GM12872 (cell line): ENCODE data around the gene USP34.

Source experiments
- TF ChIP-seq, protein P1 (sequence below): IDR thresholded peaks from 3 replicates; pipeline ENCODE4 v1.5.1; 2011; ENCODE audit warnings: low read depth, mild to moderate bottlenecking, low read length, moderate library complexity; ENCODE audit not compliant: insufficient read depth

USP34 gene

DNA sequence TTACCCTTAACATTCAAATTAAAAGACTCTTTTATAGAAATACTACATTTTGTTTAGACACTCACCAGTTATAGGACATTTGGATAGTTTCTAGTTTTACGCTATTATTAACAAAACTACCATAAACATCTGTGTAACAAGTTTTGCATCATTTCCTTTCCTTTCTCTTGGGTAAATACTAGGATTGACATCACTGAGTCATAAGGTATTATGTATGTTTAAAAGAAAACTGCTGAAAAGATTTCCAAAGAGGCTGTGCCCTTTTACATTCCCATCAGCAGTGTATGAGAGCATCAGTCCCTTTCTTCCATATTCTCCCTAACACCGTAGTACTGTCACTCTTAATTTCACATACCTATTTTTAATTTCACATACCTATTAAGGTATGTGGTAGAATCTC lies 130.6 kb downstream of the USP34 start:
- TF ChIP-seq, protein P1, sequence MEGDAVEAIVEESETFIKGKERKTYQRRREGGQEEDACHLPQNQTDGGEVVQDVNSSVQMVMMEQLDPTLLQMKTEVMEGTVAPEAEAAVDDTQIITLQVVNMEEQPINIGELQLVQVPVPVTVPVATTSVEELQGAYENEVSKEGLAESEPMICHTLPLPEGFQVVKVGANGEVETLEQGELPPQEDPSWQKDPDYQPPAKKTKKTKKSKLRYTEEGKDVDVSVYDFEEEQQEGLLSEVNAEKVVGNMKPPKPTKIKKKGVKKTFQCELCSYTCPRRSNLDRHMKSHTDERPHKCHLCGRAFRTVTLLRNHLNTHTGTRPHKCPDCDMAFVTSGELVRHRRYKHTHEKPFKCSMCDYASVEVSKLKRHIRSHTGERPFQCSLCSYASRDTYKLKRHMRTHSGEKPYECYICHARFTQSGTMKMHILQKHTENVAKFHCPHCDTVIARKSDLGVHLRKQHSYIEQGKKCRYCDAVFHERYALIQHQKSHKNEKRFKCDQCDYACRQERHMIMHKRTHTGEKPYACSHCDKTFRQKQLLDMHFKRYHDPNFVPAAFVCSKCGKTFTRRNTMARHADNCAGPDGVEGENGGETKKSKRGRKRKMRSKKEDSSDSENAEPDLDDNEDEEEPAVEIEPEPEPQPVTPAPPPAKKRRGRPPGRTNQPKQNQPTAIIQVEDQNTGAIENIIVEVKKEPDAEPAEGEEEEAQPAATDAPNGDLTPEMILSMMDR, result no peak

DNA sequence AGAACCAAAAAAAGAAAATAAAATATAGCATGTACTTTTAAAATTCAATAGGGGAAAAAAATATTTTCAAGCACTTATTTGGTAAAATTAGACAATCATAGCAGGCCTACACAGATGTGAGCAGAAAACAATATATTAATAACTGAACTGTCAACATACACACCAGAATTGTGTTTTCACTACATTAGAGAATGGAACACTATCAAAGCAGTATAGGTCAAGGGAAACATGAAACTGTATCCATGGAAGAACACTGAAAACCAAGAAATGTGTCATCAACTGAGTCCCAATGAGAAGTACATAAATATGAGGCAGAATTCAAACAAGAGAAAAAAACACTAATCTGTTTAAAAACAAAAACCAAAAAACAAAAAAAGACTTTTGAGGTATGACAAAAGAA lies 132.4 kb downstream of the USP34 start:
- TF ChIP-seq, protein P1, result no peak

DNA sequence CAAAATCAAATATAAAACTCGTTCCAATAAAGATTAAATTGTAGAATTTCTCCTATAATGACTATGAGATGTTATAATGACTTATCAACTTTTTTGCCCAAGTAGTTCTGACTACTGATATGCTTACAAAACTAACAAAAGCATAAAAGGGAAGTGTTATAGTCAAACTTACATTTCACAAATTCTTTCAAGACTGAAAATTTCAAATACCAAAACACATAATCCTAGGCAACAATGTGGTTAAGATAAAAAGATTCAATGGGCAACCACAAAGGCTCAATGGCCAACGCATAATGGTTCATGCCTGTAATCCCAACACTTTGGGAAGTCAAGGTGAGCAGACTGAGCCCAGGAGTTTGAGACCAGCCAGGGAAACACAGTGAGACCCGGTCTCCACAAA lies 135.7 kb downstream of the USP34 start:
- TF ChIP-seq, protein P1, result no peak

DNA sequence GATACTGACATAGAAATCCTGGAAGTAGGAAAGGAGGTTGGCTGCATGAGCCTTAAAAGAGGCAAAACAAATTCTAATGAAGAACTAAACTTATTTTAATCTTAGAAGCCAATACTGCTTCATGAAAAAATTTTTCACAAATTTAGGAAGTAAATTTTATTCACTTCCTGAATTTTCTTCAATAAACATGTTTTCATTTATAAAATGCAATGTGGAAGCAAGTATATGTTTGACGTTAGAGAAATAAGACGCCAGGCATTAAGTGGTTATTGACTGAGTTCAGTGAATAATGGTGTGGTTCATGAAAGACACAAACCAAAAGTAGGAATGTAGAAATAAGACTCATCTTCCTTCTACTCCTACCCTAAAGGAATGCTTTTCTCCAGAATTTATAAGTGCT lies 136.4 kb downstream of the USP34 start:
- TF ChIP-seq, protein P1, result no peak

DNA sequence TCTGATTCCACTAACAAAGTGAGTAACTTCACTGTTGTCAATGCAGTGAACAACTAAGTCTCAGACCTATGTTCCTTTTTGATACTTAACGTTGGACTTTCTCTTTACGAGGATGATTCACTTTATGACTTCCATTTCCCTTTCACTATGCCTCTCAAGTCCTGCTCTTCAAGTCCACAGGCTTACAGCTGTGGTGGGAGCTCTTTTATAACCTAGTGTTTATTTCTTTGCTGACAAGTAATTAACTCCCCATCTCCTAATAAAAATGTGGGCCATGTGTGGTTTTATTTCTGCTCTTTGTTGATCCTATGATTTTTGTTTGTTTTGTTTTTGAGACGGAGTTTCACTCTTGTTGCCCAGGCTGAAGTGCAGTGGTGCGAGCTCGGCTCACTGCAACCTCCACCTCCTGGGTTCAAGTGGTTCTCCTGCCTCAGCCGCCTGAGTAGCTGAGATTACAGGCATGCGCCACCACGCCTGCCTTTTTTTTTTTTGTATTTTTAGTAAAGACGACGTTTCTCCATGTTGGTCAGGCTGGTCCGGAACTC lies 142.1 kb downstream of the USP34 start:
- TF ChIP-seq, protein P1, result no peak

DNA sequence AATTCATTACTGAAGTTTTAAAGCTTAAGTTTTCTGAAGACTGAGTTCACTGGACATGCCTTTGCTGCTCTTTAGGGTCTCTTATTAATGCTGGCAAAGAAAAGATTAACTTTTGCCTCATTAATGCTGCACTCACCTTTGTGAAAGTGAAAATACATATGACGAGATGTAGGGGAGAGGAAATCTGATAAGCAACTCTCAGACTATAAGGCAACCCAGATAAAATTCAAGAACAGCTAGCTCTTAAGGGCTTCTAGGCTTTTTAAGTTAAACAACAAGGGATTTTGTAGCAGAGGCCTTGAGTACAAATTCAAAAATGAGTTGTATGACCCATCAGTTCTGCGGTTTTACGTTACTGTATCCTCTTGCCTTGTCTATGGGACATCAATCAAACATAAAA lies 143.7 kb downstream of the USP34 start:
- TF ChIP-seq, protein P1, result no peak

DNA sequence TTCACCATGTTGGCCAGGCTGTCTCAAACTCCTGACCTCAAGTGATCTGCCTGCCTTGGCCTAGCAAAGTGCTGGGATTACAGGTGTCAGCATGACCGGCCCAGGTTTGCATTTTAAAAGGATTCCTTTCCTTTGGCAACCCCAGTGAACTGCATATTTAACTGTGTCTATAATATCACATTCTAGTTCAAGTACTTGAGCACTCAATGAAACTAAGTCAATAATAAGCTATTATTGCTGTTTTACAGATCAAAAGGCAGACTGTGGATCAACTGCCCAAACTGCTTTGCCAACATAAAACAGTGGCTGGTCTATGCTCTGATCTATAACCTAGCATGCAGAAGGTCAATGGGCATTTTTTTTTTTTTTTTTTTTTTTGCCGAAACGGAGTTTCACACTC lies 144.5 kb downstream of the USP34 start:
- TF ChIP-seq, protein P1, result no peak

DNA sequence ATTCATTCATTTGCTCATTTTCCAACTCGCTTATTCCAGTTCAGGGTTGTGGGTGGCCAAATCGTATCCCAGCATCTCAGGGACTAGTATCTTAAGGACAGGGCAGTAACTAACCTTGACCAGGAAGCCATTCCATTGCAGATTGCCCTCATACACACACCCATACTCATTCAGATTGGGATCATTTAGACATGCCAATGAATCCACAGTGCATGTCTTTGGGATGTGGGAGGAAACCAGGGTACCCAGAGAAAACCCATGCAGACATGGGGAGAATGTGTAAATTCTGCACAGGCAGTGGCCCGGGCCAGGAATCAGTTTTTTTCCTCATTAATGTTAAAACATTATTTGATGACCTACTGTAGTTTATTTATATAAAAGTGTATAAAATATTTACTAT lies 150.7 kb downstream of the USP34 start:
- TF ChIP-seq, protein P1, result no peak
